ENCODE measurements around the gene C3orf18.

GRCh38 chr3:50600141-50600753, 32.7 kb upstream of the C3orf18 start:
- TF ChIP-seq, protein P1, sequence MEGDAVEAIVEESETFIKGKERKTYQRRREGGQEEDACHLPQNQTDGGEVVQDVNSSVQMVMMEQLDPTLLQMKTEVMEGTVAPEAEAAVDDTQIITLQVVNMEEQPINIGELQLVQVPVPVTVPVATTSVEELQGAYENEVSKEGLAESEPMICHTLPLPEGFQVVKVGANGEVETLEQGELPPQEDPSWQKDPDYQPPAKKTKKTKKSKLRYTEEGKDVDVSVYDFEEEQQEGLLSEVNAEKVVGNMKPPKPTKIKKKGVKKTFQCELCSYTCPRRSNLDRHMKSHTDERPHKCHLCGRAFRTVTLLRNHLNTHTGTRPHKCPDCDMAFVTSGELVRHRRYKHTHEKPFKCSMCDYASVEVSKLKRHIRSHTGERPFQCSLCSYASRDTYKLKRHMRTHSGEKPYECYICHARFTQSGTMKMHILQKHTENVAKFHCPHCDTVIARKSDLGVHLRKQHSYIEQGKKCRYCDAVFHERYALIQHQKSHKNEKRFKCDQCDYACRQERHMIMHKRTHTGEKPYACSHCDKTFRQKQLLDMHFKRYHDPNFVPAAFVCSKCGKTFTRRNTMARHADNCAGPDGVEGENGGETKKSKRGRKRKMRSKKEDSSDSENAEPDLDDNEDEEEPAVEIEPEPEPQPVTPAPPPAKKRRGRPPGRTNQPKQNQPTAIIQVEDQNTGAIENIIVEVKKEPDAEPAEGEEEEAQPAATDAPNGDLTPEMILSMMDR (IDR thresholded peaks at IDR 0.05) = no peak
- TF ChIP-seq POLR2A (IDR thresholded peaks at IDR 0.05) = no peak

Measured in Peyer's patch (tissue), 4 donors.